ENCODE data around the gene CD80.

- no peak for TF ChIP-seq CTCF (IDR thresholded peaks at IDR 0.05; ENCODE audit: low read depth, low read length)
- no peak for TF ChIP-seq EZH2phosphoT487 (IDR thresholded peaks at IDR 0.05; ENCODE audit: low read depth)
Observed at GRCh38 chr3:119599558-119600174, 40.3 kb upstream of the CD80 start.

Data from OCI-LY3 (cell line).